BE2C (cell line): ENCODE results near the gene GCNT3.

Experiments
- DNase-seq: peaks from one replicate; pipeline ENCODE4 v3.0.0-alpha.2; 2020
- H3K27me3 ChIP-seq: fragments of 250-450 bp; sonication (Bioruptor Pico); 2 replicates; pipeline ENCODE4 v1.5.1; 2020; ENCODE audit warnings: mild to moderate bottlenecking
- H3K36me3 ChIP-seq: fragments of 250-450 bp; sonication (Bioruptor Pico); 2 replicates; pipeline ENCODE4 v1.5.1; 2020; ENCODE audit warnings: mild to moderate bottlenecking
- H3K4me1 ChIP-seq: fragments of 250-450 bp; sonication (Bioruptor Pico); 2 replicates; pipeline ENCODE4 v1.5.1; 2020
- H3K4me3 ChIP-seq: 2 replicates; pipeline ENCODE4 v1.5.1; 2011; ENCODE audit warnings: low read depth, low read length
- H3K9me3 ChIP-seq: fragments of 250-450 bp; sonication (Bioruptor Pico); 2 replicates; pipeline ENCODE4 v1.5.1; 2020
- CTCF ChIP-seq: IDR thresholded peaks from 2 replicates; pipeline ENCODE4 v1.5.1; 2012; ENCODE audit warnings: mild to moderate bottlenecking, low read depth, low read length

GCNT3 gene

DNA sequence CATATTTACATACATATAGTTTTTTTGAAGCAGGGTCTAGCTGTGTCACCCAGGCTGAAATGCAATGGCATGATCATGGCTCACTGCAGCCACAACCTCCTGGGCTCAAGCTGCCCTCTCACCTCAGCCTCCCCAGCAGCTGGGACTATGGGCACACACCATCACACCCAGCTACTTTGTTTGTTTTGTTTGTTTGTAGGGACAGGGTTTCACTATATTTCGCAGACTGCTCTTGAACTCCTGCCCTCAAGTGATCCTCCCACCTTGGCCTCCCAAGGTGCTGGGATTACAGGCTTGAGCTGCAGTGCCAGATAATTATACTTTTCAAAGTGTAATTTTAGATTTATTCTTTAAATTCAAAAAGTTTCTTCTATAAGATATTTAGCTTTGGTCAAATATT lies 35.5 kb downstream of the GCNT3 start:
- Histone ChIP-seq H3K9me3 (no peaks in the 10 kb centered on the region), H3K27me3 (no peaks in the 10 kb centered on the region), H3K4me1 (no peaks in the 10 kb centered on the region), H3K36me3 (peaks cover 50% of the 10 kb centered on the region), H3K4me3 (no peak overlapping the region)
- no peak for TF ChIP-seq CTCF
- no peak for DNase-seq

GRCh38 chr15:59649603-59650002 lies 38.0 kb downstream of the GCNT3 start:
- Histone ChIP-seq H3K4me1 (no peaks in the 10 kb centered on the region), H3K9me3 (no peaks in the 10 kb centered on the region), H3K36me3 (peaks cover 63% of the 10 kb centered on the region), H3K27me3 (no peaks in the 10 kb centered on the region), H3K4me3 (no peak overlapping the region)
- no peak for TF ChIP-seq CTCF
- DNase-seq, result no peak

DNA sequence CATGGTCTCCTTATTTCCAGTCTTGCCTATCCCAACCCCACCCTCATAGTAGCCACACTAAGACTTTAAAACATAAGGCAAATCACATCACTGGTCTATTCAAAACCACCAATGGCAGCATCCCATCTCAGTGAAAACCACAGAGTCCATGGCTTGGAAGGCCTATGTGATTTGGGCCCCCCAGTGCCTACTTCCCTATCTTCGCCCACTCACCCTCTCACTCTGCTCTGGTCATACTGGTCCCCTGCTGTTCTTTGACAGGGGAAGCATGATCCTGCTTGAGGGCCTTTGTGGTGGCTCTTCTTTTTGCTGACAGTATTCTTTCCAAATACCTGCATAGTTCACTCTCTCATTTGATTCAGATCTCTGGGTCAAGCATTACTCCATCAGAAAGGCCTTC lies 42.5 kb downstream of the GCNT3 start:
- no peak for DNase-seq
- H3K4me3 ChIP-seq, result no peak overlapping the region
- H3K4me1 ChIP-seq, result no peaks in the 10 kb centered on the region
- no peaks in the 10 kb centered on the region for H3K27me3 ChIP-seq
- TF ChIP-seq CTCF, result no peak
- peaks cover 50% of the 10 kb centered on the region for H3K36me3 ChIP-seq
- H3K9me3 ChIP-seq, result no peaks in the 10 kb centered on the region

DNA sequence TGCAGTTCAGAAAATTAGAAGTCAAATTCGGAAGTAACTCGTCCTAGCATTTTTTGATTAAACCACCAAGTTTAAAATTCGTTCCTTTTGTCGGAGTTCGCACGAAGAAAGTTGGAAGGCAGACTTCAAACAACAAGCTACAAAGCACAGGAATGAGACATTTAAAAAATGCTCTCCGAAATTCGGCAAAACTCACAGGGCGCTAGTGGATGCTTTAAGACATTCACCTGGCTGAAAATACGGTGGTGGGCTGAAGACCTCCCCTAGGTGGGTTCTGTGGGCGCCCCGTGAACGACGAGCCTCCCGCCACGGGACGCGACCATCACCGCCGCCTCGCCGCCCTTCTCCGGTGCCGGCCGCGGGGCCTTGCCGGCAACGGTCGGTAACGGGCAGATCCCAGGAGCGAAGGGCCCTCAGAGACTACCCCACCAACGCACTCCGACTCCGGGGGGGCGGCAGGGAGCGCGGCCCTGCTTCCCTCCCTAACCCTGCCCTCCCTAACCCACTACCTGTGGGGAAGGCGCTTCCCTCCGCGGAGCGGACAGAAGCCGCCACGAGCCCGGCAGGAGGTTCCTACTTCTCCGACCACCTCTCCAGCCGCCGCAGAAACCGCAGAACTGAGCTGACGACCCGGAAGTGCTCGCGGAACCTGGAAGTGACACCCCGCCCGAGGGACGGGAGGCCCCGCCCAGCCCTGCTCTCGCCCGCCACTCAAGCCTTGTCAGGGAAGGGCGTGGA lies 45.5 kb downstream of the GCNT3 start, which contains the start of gene GTF2A2:
TSS of gene GTF2A2 (minus strand) at position 619 of the 738 bp plus-strand sequence. CDS start 5,238 bp downstream, outside the sequence.
- H3K36me3 ChIP-seq, result peaks cover 24% of the 10 kb centered on the region
- H3K4me1 ChIP-seq, result no peaks in the 10 kb centered on the region
- H3K9me3 ChIP-seq, result no peaks in the 10 kb centered on the region
- peak; percentile 96 for DNase-seq
- H3K27me3 ChIP-seq, result no peaks in the 10 kb centered on the region
- no peak for TF ChIP-seq CTCF
- peak within 1 kb of the TSS; percentile 86 for H3K4me3 ChIP-seq

DNA sequence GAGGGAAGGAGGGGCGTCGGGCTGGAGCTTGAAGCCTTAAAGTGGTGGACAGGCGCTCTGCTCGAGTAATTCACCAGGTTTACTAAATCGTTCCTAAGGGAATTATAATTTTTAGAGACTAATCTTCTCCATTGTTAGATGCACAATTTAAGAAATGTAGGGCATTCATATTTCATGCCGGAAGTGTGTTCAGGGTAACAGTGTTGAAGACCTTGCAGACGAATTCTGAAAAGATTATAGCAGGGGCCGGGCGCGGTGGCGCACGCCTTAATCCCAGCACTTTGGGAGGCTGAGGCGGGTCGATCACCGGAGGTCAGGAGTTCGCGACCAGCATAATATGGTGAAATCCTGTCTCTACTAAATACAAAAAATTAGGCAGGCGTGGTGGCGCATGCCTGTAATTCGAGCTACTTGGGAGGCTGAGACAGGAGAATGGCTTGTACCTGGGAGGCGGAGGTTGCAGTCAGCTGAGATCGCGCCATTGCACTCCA lies 46.1 kb downstream of the GCNT3 start:
- Histone ChIP-seq H3K36me3 (peaks cover 22% of the 10 kb centered on the region), H3K27me3 (no peaks in the 10 kb centered on the region), H3K9me3 (no peaks in the 10 kb centered on the region), H3K4me1 (no peaks in the 10 kb centered on the region), H3K4me3 (peak overlapping the region; percentile 86)
- DNase-seq, result no peak
- TF ChIP-seq CTCF, result no peak

DNA sequence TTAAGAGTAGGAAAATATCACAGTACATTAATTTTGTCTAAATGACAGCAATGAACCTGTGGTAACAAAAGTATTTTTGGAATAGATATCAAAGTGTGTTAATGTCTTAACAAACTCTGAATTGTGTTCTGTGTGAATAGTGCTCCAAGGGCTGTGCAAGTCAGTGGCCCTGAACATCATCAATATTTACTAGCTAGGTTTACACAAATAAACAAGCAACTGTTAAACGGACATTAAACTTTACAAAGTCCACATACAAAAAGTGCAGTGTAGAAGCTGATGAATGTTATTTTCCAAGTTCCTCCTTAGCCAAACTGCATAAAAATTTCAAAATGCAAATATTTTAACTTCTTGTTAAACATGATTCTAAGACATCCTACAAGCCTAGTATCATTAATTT lies 47.8 kb downstream of the GCNT3 start:
- H3K27me3 ChIP-seq, result no peaks in the 10 kb centered on the region
- no peaks in the 10 kb centered on the region for H3K4me1 ChIP-seq
- H3K9me3 ChIP-seq, result no peaks in the 10 kb centered on the region
- H3K4me3 ChIP-seq, result no peak overlapping the region
- TF ChIP-seq CTCF, result no peak
- H3K36me3 ChIP-seq, result peaks cover 14% of the 10 kb centered on the region
- DNase-seq, result no peak
